ENCODE results near the gene ROPN1B. TPM values are rescaled to one million over a fixed set of nuclear protein-coding genes. Genes with fewer than 3 reads are reported as not detected.
"Not testable (repeated sequence)": the region's sequence is repeated elsewhere in the genome, so short reads cannot be mapped to it uniquely, and the experiment has no call there.

Gene ROPN1B
- polyA plus RNA-seq, 3 donors: not detected

DNA sequence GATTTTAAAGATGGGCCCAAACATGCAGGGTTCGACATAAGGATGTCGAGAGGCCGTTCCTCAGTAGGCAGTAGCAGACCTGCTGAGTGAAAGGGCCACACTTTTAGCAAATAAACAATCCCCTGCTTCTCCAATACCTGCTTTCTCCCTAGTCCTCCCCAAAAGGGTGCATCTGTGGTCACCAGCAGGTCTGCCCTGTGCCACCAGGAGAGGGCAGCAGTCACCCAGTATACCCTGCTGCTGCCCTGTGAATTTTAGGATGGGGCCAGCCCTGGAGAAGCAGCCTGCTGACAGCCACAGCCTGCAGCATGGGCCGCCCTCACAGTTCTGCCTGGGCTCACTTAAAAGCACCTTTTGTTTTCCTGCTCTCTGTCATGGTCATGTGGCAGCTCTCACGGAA lies 47.3 kb upstream of the ROPN1B start:
- H3K4me2 ChIP-seq (replicated peaks; ENCODE audit: extremely low read depth, low read length, poor library complexity, severe bottlenecking); H4K20me1 ChIP-seq (ENCODE audit: insufficient read depth, low read length); H3K4me3 ChIP-seq (replicated peaks in 1 of 3; ENCODE audit: low read depth in 2 of 3, low read length in 3 of 3); H3K27me3 ChIP-seq (ENCODE audit: control insufficient read depth in 2 of 2, insufficient read depth in 2 of 2, low read length in 2 of 2); H3K9ac ChIP-seq (ENCODE audit: insufficient read depth, low read length, poor library complexity, severe bottlenecking); H3K27me3 Mint-ChIP-seq (ENCODE audit: low read depth in 3 of 3); H3K9me3 Mint-ChIP-seq; H3K36me3 ChIP-seq (replicated peaks in 1 of 2; ENCODE audit: control insufficient read depth in 1 of 2, insufficient read depth in 2 of 2, low read length in 2 of 2); H3K36me3 Mint-ChIP-seq; H3K27ac ChIP-seq (ENCODE audit: low read depth in 1 of 2, low read length in 2 of 2); H2AFZ ChIP-seq (ENCODE audit: insufficient read depth, low read depth, low read length, poor library complexity, severe bottlenecking); H3K4me3 Mint-ChIP-seq; H3K4me1 Mint-ChIP-seq; H3K9me3 ChIP-seq (replicated peaks in 1 of 2; ENCODE audit: control insufficient read depth in 1 of 2, insufficient read depth in 1 of 2, low read length in 2 of 2); H3K79me2 ChIP-seq (ENCODE audit: insufficient read depth, low read length); H3K4me1 ChIP-seq (ENCODE audit: control insufficient read depth in 1 of 2, insufficient read depth in 2 of 2, low read length in 2 of 2): not testable (repeated sequence)
- intact Hi-C loops (cut with micrococcal nuclease): loop anchor here in 1 of 2 donors (10.0 kb wide), 1 partner anchor 473 kb away; the partner anchor contains the start of gene CFAP100
- TF ChIP-seq, protein P1, sequence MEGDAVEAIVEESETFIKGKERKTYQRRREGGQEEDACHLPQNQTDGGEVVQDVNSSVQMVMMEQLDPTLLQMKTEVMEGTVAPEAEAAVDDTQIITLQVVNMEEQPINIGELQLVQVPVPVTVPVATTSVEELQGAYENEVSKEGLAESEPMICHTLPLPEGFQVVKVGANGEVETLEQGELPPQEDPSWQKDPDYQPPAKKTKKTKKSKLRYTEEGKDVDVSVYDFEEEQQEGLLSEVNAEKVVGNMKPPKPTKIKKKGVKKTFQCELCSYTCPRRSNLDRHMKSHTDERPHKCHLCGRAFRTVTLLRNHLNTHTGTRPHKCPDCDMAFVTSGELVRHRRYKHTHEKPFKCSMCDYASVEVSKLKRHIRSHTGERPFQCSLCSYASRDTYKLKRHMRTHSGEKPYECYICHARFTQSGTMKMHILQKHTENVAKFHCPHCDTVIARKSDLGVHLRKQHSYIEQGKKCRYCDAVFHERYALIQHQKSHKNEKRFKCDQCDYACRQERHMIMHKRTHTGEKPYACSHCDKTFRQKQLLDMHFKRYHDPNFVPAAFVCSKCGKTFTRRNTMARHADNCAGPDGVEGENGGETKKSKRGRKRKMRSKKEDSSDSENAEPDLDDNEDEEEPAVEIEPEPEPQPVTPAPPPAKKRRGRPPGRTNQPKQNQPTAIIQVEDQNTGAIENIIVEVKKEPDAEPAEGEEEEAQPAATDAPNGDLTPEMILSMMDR (IDR thresholded peaks at IDR 0.05): peak; percentile 73
- peak overlapping the region in 1 of 7 donors; percentile 50 for H3K27ac Mint-ChIP-seq
- peak; percentile 7 to 31 (median 7) for DNase-seq
- 83% methylated on average over 2 of the region's 5 CpGs for WGBS (ENCODE audit: insufficient coverage)

DNA sequence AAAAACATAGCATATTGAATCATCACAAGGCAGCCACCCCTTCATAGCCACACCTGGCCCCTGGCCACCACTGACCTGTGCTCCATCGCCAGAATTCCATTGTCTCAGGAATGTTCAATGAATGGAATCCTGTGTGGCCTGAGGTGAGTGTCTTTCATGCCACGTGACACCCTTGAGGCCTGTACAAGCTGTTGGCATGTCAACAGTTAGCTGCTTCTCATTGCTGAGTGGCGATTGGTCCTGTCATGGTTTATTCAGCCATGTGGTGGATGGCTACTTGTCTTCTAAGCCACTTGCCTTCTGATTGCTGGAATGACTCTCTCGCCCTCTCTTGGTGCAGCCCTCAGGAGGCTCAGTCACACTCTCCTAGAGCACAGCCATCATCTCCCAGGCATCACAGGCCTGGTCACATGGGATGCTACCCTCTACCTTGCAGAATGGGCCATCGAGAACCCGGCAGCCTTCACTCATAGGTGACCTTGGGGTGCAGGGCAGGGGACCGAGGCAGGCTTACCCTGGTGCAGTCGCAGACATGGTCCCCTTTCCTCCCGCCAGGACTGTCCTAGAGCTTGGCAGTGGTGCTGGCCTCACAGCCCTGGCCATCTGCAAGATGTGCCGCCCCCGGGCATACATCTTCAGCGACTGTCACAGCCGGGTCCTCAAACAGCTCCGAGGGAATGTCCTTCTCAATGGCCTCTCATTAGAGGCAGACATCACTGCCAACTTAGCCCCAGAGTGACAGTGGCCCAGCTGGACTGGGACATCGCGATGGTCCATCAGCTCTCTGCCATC lies 45.5 kb upstream of the ROPN1B start:
- H3K36me3 ChIP-seq (replicated peaks in 1 of 2; ENCODE audit: control insufficient read depth in 1 of 2, insufficient read depth in 2 of 2, low read length in 2 of 2); H3K4me3 Mint-ChIP-seq; H3K27me3 ChIP-seq (ENCODE audit: control insufficient read depth in 2 of 2, insufficient read depth in 2 of 2, low read length in 2 of 2); H3K27me3 Mint-ChIP-seq (ENCODE audit: low read depth in 3 of 3); H3K9me3 Mint-ChIP-seq; DNase-seq; H3K4me1 ChIP-seq (ENCODE audit: control insufficient read depth in 1 of 2, insufficient read depth in 2 of 2, low read length in 2 of 2); H3K4me1 Mint-ChIP-seq; H2AFZ ChIP-seq (ENCODE audit: insufficient read depth, low read depth, low read length, poor library complexity, severe bottlenecking); H3K4me2 ChIP-seq (replicated peaks; ENCODE audit: extremely low read depth, low read length, poor library complexity, severe bottlenecking); H3K27ac ChIP-seq (ENCODE audit: low read depth in 1 of 2, low read length in 2 of 2); H3K36me3 Mint-ChIP-seq; H3K9ac ChIP-seq (ENCODE audit: insufficient read depth, low read length, poor library complexity, severe bottlenecking); H3K4me3 ChIP-seq (replicated peaks in 1 of 3; ENCODE audit: low read depth in 2 of 3, low read length in 3 of 3); H3K9me3 ChIP-seq (replicated peaks in 1 of 2; ENCODE audit: control insufficient read depth in 1 of 2, insufficient read depth in 1 of 2, low read length in 2 of 2); H3K79me2 ChIP-seq (ENCODE audit: insufficient read depth, low read length); H4K20me1 ChIP-seq (ENCODE audit: insufficient read depth, low read length): not testable (repeated sequence)
- 96% methylated on average over 11 of the region's 16 CpGs for WGBS (ENCODE audit: insufficient coverage)
- intact Hi-C loops (cut with micrococcal nuclease): loop anchor here in 1 of 2 donors (10.0 kb wide), 1 partner anchor 471 kb away; the partner anchor contains the start of gene CFAP100
- H3K27ac Mint-ChIP-seq: peak overlapping the region in 2 of 7 donors; percentile 46 to 50

DNA sequence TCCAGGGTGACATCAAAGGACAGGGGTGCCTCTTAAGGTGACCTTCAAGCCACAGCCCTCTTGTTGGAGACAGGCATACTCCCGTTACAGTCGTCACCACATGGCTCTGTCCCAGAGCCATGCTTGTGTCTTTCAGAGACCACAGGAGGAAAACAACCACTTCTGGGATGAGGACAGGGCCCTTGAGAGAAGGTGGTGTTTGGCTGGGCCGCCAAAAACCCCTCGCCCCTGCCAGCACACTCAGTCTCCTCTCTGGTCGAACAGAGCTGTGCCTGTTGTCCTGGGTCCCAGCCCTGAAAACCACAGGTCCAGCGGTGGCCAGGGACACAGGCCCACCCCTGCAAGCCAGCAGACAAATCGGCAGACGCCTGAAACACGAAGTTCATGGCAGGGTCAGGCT lies 44.7 kb upstream of the ROPN1B start:
- not testable (repeated sequence) for H3K36me3 Mint-ChIP-seq; H3K36me3 ChIP-seq (replicated peaks in 1 of 2; ENCODE audit: control insufficient read depth in 1 of 2, insufficient read depth in 2 of 2, low read length in 2 of 2); H3K4me3 ChIP-seq (replicated peaks in 1 of 3; ENCODE audit: low read depth in 2 of 3, low read length in 3 of 3); H3K27me3 Mint-ChIP-seq (ENCODE audit: low read depth in 3 of 3); H3K27ac Mint-ChIP-seq; H3K4me3 Mint-ChIP-seq; H3K9ac ChIP-seq (ENCODE audit: insufficient read depth, low read length, poor library complexity, severe bottlenecking); H3K4me1 ChIP-seq (ENCODE audit: control insufficient read depth in 1 of 2, insufficient read depth in 2 of 2, low read length in 2 of 2); H3K4me1 Mint-ChIP-seq; H3K9me3 Mint-ChIP-seq; H4K20me1 ChIP-seq (ENCODE audit: insufficient read depth, low read length); H3K4me2 ChIP-seq (replicated peaks; ENCODE audit: extremely low read depth, low read length, poor library complexity, severe bottlenecking); DNase-seq; H3K27me3 ChIP-seq (ENCODE audit: control insufficient read depth in 2 of 2, insufficient read depth in 2 of 2, low read length in 2 of 2); H3K79me2 ChIP-seq (ENCODE audit: insufficient read depth, low read length); H3K27ac ChIP-seq (ENCODE audit: low read depth in 1 of 2, low read length in 2 of 2); H2AFZ ChIP-seq (ENCODE audit: insufficient read depth, low read depth, low read length, poor library complexity, severe bottlenecking); H3K9me3 ChIP-seq (replicated peaks in 1 of 2; ENCODE audit: control insufficient read depth in 1 of 2, insufficient read depth in 1 of 2, low read length in 2 of 2)
- WGBS (ENCODE audit: insufficient coverage): no CpG with 5 or more reads among the region's 9 CpGs
- intact Hi-C loops (cut with micrococcal nuclease): loop anchor here in 1 of 2 donors (10.0 kb wide), 1 partner anchor 471 kb away; the partner anchor contains the start of gene CFAP100

DNA sequence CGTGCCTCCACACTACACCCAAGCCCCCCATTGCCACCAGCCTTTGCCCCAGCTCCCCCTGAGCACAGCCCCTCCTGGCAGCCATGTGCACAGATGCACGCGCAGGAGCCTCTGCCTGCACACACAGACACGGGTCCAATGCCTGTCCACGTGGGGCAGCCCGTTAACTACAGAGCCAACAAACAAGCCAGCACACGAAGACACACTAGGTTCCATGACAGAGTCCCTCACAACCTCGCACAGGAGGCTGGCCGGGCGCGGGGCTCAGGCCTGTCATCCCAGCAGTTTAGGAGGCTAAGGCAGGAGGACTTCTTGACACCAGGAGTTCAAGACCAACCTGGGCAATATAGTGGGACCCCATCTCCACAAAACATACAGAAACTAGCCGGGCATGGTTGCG lies 43.3 kb upstream of the ROPN1B start:
- not testable (repeated sequence) for DNase-seq; H3K4me1 ChIP-seq (ENCODE audit: control insufficient read depth in 1 of 2, insufficient read depth in 2 of 2, low read length in 2 of 2); H3K27me3 Mint-ChIP-seq (ENCODE audit: low read depth in 3 of 3); H3K4me2 ChIP-seq (replicated peaks; ENCODE audit: extremely low read depth, low read length, poor library complexity, severe bottlenecking); H3K36me3 ChIP-seq (replicated peaks in 1 of 2; ENCODE audit: control insufficient read depth in 1 of 2, insufficient read depth in 2 of 2, low read length in 2 of 2); H3K9me3 Mint-ChIP-seq; H3K27ac ChIP-seq (ENCODE audit: low read depth in 1 of 2, low read length in 2 of 2); H3K36me3 Mint-ChIP-seq; H3K27me3 ChIP-seq (ENCODE audit: control insufficient read depth in 2 of 2, insufficient read depth in 2 of 2, low read length in 2 of 2); H3K9ac ChIP-seq (ENCODE audit: insufficient read depth, low read length, poor library complexity, severe bottlenecking); H3K27ac Mint-ChIP-seq; H3K4me3 ChIP-seq (replicated peaks in 1 of 3; ENCODE audit: low read depth in 2 of 3, low read length in 3 of 3); H3K9me3 ChIP-seq (replicated peaks in 1 of 2; ENCODE audit: control insufficient read depth in 1 of 2, insufficient read depth in 1 of 2, low read length in 2 of 2); H4K20me1 ChIP-seq (ENCODE audit: insufficient read depth, low read length); H3K79me2 ChIP-seq (ENCODE audit: insufficient read depth, low read length); H3K4me1 Mint-ChIP-seq; H2AFZ ChIP-seq (ENCODE audit: insufficient read depth, low read depth, low read length, poor library complexity, severe bottlenecking); H3K4me3 Mint-ChIP-seq
- intact Hi-C loops (cut with micrococcal nuclease): loop anchor here in 1 of 2 donors (10.0 kb wide), 1 partner anchor 469 kb away; the partner anchor contains the start of gene CFAP100
- 97% methylated on average over 7 of the region's 13 CpGs for WGBS (ENCODE audit: insufficient coverage)
